ENCODE data around the gene TMEM59. TPM values are rescaled to one million over a fixed set of nuclear protein-coding genes. Genes with fewer than 3 reads are reported as not detected.
A peak's percentile ranks its signal among the peaks of the same experiment; 100 is the strongest.
"Not testable (repeated sequence)": the region's sequence is repeated elsewhere in the genome, so short reads cannot be mapped to it uniquely, and the experiment has no call there.

Gene TMEM59
- 176 TPM for polyA plus RNA-seq (2013, experiment 1 of 2; ENCODE audit: insufficient read length)
- polyA plus RNA-seq (2013, experiment 2 of 2; ENCODE audit: insufficient read length) = 179 TPM

- DNase-seq = peak; percentile 99
Measured at GRCh38 chr1:54052934-54053744, at the start of gene TMEM59, which contains the start of gene TCEANC2. Gene TMEM59, minus strand, starts transcription at chr1:54053204. Its CDS starts 16 bp downstream, at chr1:54053188. Gene TCEANC2, plus strand, starts transcription at chr1:54053608. Its CDS starts 815 bp downstream, at chr1:54054423.

- DNase-seq = no peak
Measured at GRCh38 chr1:54100500-54100899, 47.5 kb upstream of the TMEM59 start.

- DNase-seq = no peak
Measured at GRCh38 chr1:54099061-54099610, 46.1 kb upstream of the TMEM59 start.

GRCh38 chr1:54096877-54097240 lies 43.9 kb upstream of the TMEM59 start:
- DNase-seq = no peak

- no peak for DNase-seq
Measured at GRCh38 chr1:54096227-54096876, 43.3 kb upstream of the TMEM59 start.

- no peak for DNase-seq
Measured at GRCh38 chr1:54095546-54096226, 42.7 kb upstream of the TMEM59 start.

GRCh38 chr1:54094730-54095105 lies 41.7 kb upstream of the TMEM59 start:
- not testable (repeated sequence) for DNase-seq

GRCh38 chr1:54094001-54094729 lies 41.2 kb upstream of the TMEM59 start:
- no peak for DNase-seq

- DNase-seq = no peak
Measured at GRCh38 chr1:54091666-54092065, 38.7 kb upstream of the TMEM59 start.

- no peak for DNase-seq
Measured at GRCh38 chr1:54088385-54088784, 35.4 kb upstream of the TMEM59 start.

GRCh38 chr1:54086754-54087153 lies 33.8 kb upstream of the TMEM59 start:
- no peak for DNase-seq

- no peak for DNase-seq
Measured at GRCh38 chr1:54084794-54085193, 31.8 kb upstream of the TMEM59 start.

GRCh38 chr1:54081306-54082270 lies 28.6 kb upstream of the TMEM59 start:
- DNase-seq = peak; percentile 40

- no peak for DNase-seq
Measured at GRCh38 chr1:54080598-54081049, 27.6 kb upstream of the TMEM59 start.

- no peak for DNase-seq
Measured at GRCh38 chr1:54077359-54077758, 24.4 kb upstream of the TMEM59 start.

- peak; percentile 65 for DNase-seq
Measured at GRCh38 chr1:54070171-54070837, 17.3 kb upstream of the TMEM59 start.

- DNase-seq = no peak
Measured at GRCh38 chr1:54069791-54070170, 16.8 kb upstream of the TMEM59 start.

GRCh38 chr1:54064299-54064698 lies 11.3 kb upstream of the TMEM59 start:
- no peak for DNase-seq

GRCh38 chr1:54054438-54054749 lies 1.4 kb upstream of the TMEM59 start:
- DNase-seq = no peak

- no peak for DNase-seq
Measured at GRCh38 chr1:54053745-54054437, 887 bp upstream of the TMEM59 start.

Measured in fibroblast of skin of abdomen (primary cell).